ENCODE results near the gene SLC5A5. TPM values are rescaled to one million over a fixed set of nuclear protein-coding genes. Genes with fewer than 3 reads are reported as not detected.
A peak's percentile ranks its signal among the peaks of the same experiment; 100 is the strongest.

The SLC5A5 gene
- total RNA-seq, 1 experiment from 2014 or later = not detected

DNA sequence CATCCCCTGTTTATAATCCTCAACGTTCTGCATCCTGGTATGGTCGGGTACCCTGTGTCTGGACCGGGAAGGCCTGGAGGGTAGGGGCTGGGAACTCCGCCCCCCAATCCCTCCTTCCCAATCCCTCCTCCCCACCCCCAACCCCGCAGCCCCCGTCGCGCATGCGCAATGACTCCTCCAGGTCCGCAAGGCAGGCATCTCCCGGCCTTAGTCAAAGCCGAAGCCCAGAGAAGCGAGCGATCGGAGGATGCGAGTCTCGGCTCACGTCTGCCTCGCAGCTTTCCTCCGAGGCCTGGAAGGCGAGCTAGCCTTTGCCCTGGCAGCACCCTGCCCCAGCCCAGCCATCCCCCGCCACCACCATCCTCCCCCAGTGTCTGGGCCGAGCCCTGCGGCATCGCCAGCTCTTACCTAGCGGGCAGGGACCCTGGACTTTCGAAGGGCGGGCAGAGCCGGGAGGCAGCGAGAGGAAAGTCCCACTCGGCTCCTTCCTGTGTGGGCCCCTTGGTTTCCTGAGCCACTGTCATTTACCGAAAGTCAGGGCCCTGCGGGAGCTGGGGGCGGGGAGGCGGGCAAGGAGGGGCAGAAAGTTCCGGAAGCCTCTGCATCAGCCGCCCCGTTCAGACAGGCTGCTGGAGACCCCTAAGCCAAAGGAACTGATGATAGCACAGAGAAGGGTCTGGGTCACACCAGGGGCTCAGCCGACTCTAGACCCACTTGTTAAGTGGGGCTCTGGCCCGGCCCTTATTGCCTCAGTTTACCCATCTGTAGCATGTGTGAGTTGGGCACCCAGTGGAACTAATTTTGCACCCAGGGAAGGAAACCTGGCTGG is 24.0 kb upstream of the SLC5A5 start, which contains the start of gene JAK3:
Gene JAK3, minus strand, starts transcription at position 445 of the 829 bp plus-strand sequence. CDS start 3,565 bp downstream, outside the sequence.
- DNase-seq (ENCODE audit: low read depth) = no peak

DNA sequence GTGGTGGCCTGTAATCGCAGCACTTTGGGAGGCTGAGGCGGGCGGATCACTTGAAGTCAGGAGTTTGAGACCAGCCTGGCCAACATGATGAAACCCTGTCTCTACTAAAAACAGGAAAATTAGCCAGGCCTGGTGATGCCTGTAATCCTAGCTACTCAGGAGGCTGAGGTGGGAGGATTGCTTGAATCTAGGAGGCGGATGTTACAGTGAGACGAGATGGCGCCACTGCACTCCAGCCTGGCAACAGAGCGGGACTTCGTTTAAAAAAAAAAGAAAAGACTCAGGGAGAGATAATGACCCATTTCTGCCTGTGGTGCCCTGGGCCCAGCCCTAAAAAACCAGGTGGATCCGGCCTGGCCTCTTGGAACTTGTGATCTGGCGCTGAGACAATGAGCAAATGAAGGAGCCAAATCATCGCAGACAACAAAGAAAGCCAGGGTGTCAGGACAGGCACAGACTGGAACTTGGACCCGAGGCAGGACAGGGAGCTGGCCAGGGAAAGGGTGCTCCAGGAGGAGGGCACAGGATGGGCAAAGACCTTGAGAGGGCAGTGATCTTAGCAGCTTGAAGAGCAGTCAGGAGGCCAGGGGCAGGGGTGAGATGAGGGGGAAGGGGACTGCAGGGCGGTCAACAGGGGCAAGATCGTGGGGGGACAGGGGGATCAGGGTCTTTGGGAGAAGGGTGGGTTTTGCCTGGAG is 23.0 kb upstream of the SLC5A5 start:
- no peak for DNase-seq (ENCODE audit: low read depth)

GRCh38 chr19:17854061-17854460 is 17.7 kb upstream of the SLC5A5 start:
- no peak for DNase-seq (ENCODE audit: low read depth)

DNA sequence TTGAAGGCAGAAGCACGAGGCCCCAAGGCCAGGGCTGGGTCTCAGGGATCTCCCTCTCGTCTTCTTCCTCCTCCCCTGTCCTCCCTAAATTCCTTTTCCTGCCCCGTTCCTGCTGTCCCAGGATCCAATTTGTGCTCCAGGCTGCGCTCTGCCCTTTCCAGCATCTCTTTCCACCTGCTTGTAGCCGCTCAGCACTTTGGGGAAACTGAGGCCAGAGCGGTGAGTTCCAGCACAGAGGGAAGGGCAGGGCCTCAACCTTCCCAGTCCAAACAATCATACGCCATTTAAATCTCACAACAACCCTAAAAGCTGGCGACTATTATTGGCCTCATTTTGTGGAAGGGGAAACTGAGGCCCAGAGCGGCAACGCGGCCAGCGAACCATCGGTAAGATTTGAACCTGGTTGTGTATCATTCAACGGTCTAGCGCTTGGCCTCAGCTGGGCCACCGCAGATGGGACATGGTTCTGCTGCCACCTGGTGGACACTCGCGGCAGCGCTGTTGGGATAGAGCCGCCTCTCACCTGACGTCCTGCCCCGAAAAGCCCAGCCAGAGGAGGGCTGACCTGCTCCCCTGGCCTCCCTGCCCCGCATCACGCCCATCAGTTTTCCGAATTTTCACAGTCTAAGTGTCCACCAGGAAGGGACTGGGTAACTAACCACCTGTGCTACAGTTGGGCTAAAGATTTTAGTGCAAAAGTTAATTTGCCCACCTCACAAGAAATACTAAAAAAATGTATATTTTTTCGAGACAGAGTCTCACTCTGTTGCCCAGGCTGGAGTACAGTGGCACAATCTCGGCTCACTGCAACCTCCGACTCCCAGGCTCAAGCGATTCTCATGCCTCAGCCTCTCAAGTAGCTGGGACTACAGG is 16.2 kb upstream of the SLC5A5 start:
- peak; percentile 44 for DNase-seq (ENCODE audit: low read depth)

GRCh38 chr19:17859533-17860330 is 12.0 kb upstream of the SLC5A5 start, which contains the start of gene RPL18A:
RPL18A (plus strand) TSS chr19:17859910; CDS start chr19:17859957, 47 bp downstream.
- peak; percentile 100 for DNase-seq (ENCODE audit: low read depth)

GRCh38 chr19:17860331-17860992 is 11.3 kb upstream of the SLC5A5 start:
- no peak for DNase-seq (ENCODE audit: low read depth)

GRCh38 chr19:17860993-17861360 is 10.8 kb upstream of the SLC5A5 start:
- peak; percentile 22 for DNase-seq (ENCODE audit: low read depth)

DNA sequence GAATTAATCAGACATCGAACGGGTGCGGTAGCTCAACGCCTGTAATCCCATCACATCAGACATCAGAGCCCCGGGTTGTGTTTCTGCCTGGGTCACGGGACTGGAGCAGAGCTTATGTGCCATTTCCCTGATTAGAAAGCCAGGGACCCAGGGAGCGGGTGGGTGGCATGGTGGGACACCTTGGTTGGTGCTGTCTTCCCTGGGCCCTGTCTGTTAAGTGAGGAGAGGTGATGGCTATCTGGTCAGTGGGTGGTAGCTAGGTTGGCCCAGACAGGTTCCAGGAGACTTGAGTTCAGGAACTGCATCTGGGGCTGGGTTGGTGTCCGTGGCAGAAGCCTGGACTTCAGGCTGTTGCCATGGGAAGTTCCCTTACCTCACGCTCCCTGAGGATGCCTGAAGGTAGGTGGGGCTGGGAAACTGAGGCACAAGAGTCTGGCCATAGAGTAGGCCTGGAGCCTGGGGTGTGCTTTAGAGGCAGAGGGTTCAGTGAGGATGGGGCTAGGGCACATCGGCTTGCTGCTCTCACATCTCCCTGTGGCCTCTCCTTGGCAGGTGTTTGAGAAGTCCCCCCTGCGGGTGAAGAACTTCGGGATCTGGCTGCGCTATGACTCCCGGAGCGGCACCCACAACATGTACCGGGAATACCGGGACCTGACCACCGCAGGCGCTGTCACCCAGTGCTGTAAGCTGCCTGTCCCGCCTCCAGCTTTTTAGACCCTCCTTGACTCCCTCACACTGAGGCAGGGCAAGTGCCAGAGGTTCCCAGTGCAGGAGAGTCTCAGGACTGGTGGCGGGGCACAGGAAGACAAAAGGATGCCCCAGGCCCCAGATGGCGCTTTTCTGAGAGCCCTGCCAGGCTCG is 10.0 kb upstream of the SLC5A5 start:
- no peak for DNase-seq (ENCODE audit: low read depth)

DNA sequence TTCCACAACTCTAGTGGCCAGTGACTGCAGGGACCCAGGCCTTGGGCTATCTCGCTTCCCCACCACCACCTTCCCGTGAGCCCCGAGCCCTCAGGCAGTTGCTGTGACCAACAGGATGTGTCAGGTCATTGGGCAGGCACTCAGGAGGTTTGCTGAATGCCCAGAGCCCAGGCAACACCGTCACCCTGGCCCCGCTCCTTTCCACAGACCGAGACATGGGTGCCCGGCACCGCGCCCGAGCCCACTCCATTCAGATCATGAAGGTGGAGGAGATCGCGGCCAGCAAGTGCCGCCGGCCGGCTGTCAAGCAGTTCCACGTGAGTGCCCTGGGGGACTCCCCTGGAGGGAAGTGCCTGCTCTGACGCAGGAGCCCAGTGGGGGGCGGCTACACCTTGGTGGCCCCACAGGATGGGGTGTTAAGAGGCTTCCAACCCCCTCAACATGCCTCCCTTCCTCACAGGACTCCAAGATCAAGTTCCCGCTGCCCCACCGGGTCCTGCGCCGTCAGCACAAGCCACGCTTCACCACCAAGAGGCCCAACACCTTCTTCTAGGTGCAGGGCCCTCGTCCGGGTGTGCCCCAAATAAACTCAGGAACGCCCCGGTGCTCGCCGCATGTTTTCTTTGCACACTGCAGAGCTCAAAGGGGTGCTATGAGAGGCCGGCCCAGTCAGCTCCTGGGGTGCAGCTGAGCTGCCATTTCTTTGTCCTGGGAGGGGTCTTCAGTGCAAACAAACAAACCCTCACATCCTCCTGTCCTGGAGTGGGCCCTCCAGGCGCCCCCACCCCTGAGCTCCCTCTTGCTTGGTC is 8.8 kb upstream of the SLC5A5 start:
- DNase-seq (ENCODE audit: low read depth) = no peak

- no peak for DNase-seq (ENCODE audit: low read depth)
These were observed 8.1 kb upstream of the SLC5A5 start for GRCh38 chr19:17863520-17864182.

DNA sequence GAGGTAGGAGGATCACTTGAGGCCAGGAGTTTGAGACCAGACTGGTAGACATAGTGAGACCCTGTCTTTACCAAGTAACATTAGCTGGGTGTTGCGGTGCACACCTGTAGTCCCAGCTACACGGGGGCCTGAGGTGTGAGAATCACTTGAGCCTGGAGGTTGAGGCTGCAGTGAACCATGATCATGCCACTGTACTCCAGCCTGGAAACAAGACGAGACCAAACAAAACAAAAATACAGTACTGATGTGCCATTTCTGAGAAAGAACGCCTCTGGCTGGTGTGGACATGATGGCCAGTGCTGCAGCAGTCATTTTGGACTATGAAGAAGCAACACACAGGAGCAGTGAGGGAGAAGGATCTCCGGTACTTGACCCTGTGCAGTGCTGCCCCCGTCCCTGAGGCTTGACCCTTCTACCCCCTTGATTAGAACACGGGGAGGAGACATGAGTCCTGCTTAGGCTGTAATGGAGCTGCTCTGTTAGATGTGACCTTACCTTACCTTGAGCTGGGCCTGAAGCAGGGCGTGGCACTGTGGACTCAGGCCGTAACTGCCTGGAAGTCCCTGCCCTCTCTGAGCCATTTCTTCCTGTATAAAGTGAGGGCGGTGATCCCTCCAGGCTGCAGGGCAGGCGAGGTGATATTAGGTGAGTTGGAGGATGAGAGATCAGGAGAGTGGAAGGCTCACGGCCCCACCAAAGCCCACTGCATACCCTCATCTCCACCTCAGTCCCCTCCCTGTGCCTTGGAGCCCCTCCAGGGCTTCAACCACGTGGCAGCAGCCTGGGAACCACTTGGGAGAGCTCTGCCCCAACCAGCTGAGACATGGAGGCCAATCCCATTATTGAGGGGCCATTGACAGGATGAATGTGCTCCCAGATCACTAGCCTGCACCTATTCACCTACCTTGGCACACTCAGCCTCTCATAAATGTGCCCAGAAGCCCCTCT is 6.1 kb upstream of the SLC5A5 start:
- DNase-seq (ENCODE audit: low read depth) = no peak

DNA sequence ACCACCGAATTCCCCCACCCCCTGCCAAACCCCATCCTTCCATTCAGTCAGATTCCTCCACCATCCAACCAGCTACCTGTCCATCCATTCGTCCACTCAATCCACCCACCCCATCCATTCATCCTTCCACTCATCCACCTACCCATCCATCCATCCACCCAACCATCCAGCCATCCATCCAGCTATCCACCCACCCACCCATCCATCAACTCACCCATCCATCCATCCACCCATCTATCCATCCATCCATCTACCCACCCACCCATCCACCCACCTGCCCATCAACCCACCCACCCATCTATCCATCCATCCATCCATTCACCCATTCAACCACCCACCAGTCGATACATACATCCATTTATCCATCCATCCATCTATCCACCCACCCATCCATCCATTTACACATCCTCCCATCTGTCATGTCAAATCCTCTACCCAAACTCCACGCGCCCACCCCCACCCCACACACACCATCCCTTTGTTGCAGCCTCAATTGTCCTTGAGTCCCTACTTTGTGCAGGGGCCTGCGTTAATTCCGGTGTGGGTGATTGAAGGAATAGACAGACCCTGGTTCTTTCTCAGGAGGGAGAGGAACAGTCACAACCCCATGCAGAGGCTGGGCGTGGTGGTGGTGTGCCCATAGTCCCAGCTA is 5.3 kb upstream of the SLC5A5 start:
- DNase-seq (ENCODE audit: low read depth) = no peak

GRCh38 chr19:17866964-17867486 is 4.7 kb upstream of the SLC5A5 start:
- no peak for DNase-seq (ENCODE audit: low read depth)

GRCh38 chr19:17868669-17869068 is 3.1 kb upstream of the SLC5A5 start:
- DNase-seq (ENCODE audit: low read depth) = no peak

GRCh38 chr19:17869114-17869608 is 2.6 kb upstream of the SLC5A5 start:
- DNase-seq (ENCODE audit: low read depth) = no peak
